HepG2 (cell line): ENCODE data around the gene SOWAHD. TPM values are rescaled to one million over a fixed set of nuclear protein-coding genes. Genes with fewer than 3 reads are reported as not detected.

ENCODE experiments used
- ATAD3A ChIP-seq: sonication (generic); formaldehyde crosslinking; IDR thresholded peaks from 2 replicates; pipeline ENCODE4 v1.4.0; 2020; ENCODE audit warnings: missing genetic modification reagents
- CCAR2 ChIP-seq: fragments of 200-400 bp; formaldehyde crosslinking; optimal IDR thresholded peaks from 2 replicates; pipeline ENCODE3; 2018; ENCODE audit warnings: low read depth, mild to moderate bottlenecking, low read length, moderate library complexity
- GTF3A ChIP-seq: sonication (generic); formaldehyde crosslinking; conservative IDR thresholded peaks from 2 replicates; pipeline ENCODE4 v1.4.0; 2020; ENCODE audit warnings: mild to moderate bottlenecking, missing genetic modification reagents
- HDAC6 ChIP-seq: fragments of 200-600 bp; sonication (generic); IDR thresholded peaks from 2 replicates; pipeline ENCODE4 v1.7.0; 2017; ENCODE audit warnings: mild to moderate bottlenecking, antibody characterized with exemption, low read length, low read depth
- PATZ1 ChIP-seq: sonication (generic); formaldehyde crosslinking; IDR thresholded peaks from 2 replicates; pipeline ENCODE4 v1.4.0; 2020; ENCODE audit warnings: missing genetic modification reagents
- RARA ChIP-seq: IDR thresholded peaks from 2 replicates; pipeline ENCODE4 v1.6.1; 2016; ENCODE audit warnings: missing genetic modification reagents, missing compliant biosample characterization
- ZIK1 ChIP-seq: sonication (generic); formaldehyde crosslinking; IDR thresholded peaks from 2 replicates; pipeline ENCODE4 v1.5.0; 2020; ENCODE audit warnings: mild to moderate bottlenecking, low read depth, missing genetic modification reagents, borderline replicate concordance
- ZNF142 ChIP-seq: sonication (generic); formaldehyde crosslinking; IDR thresholded peaks from 2 replicates; pipeline ENCODE4 v1.4.0; 2020; ENCODE audit warnings: missing genetic modification reagents
- ZNF629 ChIP-seq: sonication (generic); formaldehyde crosslinking; conservative IDR thresholded peaks from 2 replicates; pipeline ENCODE4 v1.5.0; 2020; ENCODE audit warnings: missing genetic modification reagents
- ZNF879 ChIP-seq: sonication (generic); formaldehyde crosslinking; IDR thresholded peaks from 2 replicates; pipeline ENCODE4 v1.8.1; 2023; ENCODE audit warnings: missing genetic modification reagents
- polyA plus RNA-seq, 8 experiments: library from polyadenylated mRNA; depleted of rRNA in 3 of 8; stranded (reverse) in 7 of 8; unstranded in 1 of 8; fragments of >200 nt; fragmentation: Illumina TruSeq in 4 of 8; extraction: Trizol in 4 of 8; gene quantifications; 2 replicates each; pipeline versions ENCODE4 v1.2.1 to v1.2.3, GENCODE V29; 2011 to 2016; ENCODE audit warnings: low read depth in 4 of 8, missing spikeins in 1 of 8, mixed read lengths in 1 of 8; ENCODE audit not compliant: insufficient read depth in 1 of 8
- total RNA-seq, 5 experiments: library from RNA; depleted of rRNA; stranded (reverse); fragments of >200 nt; fragmentation: Illumina TruSeq; extraction: Trizol; gene quantifications; 2 replicates each; pipeline ENCODE4 v1.2.3, GENCODE V29; 2016; ENCODE audit warnings: low read depth in 1 of 5
- TF ChIP-seq, protein P1 (sequence below): sonication (generic); formaldehyde crosslinking; IDR thresholded peaks from 2 replicates; pipeline ENCODE4 v1.4.0; 2020; ENCODE audit warnings: mild to moderate bottlenecking, low read depth, missing genetic modification reagents
- TF ChIP-seq, protein P2 (sequence below): sonication (generic); formaldehyde crosslinking; IDR thresholded peaks from 2 replicates; pipeline ENCODE4 v1.5.1; 2020; ENCODE audit warnings: missing genetic modification reagents, mild to moderate bottlenecking, borderline replicate concordance

SOWAHD gene
- total and polyA plus RNA-seq, 2 of the 13 experiments (the other 11 are each of a cell fraction or from before 2014, with no cell fraction given), result 1.0 to 1.3 TPM

GRCh38 chrX:119757979-119758730 is at the start of gene SOWAHD (continued):
- no peak for TF ChIP-seq ATAD3A
- TF ChIP-seq GTF3A (CRISPR knock-in tag), result no peak
- TF ChIP-seq PATZ1, result no peak
- no peak for TF ChIP-seq CCAR2
- TF ChIP-seq, protein P1, sequence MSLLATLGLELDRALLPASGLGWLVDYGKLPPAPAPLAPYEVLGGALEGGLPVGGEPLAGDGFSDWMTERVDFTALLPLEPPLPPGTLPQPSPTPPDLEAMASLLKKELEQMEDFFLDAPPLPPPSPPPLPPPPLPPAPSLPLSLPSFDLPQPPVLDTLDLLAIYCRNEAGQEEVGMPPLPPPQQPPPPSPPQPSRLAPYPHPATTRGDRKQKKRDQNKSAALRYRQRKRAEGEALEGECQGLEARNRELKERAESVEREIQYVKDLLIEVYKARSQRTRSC (CRISPR knock-in tag), result no peak
- TF ChIP-seq ZNF879, result no peak
- TF ChIP-seq, protein P2, sequence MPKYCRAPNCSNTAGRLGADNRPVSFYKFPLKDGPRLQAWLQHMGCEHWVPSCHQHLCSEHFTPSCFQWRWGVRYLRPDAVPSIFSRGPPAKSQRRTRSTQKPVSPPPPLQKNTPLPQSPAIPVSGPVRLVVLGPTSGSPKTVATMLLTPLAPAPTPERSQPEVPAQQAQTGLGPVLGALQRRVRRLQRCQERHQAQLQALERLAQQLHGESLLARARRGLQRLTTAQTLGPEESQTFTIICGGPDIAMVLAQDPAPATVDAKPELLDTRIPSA (CRISPR knock-in tag), result no peak
- TF ChIP-seq HDAC6, result no peak
- TF ChIP-seq RARA (CRISPR knock-in tag), result peak; percentile 89; the same call in 1 of the 2 replicates
- TF ChIP-seq ZIK1 (CRISPR knock-in tag), result no peak
- TF ChIP-seq ZNF142 (CRISPR knock-in tag), result no peak
- TF ChIP-seq ZNF629 (CRISPR knock-in tag), result 0 out of 2 replicates have a peak, but pooled peaks have one; percentile 5
